SU-DHL-6 (cell line): ENCODE measurements around the gene HMCN2.

Experiments
- H2AFZ ChIP-seq: fragments of 200-600 bp; sonication (generic); 2 replicates; pipeline ENCODE4 v1.6.1; 2014; ENCODE audit warnings: low read depth, mild to moderate bottlenecking, moderate library complexity, mixed read lengths, antibody characterized with exemption, low read length; ENCODE audit not compliant: severe bottlenecking
- H3F3A ChIP-seq: fragments of 200-600 bp; shearing (Covaris generic); 2 replicates; pipeline ENCODE4 v1.6.0; 2016; ENCODE audit warnings: antibody characterized with exemption, mild to moderate bottlenecking; ENCODE audit not compliant: insufficient read depth
- H3K27ac ChIP-seq: fragments of 200-600 bp; sonication (generic); 2 replicates; pipeline ENCODE4 v1.5.1; 2016; ENCODE audit warnings: low read depth, mild to moderate bottlenecking, low read length, moderate library complexity, mixed read lengths
- H3K27me3 ChIP-seq: fragments of 200-600 bp; sonication (generic), shearing (Covaris generic); 2 replicates; pipeline ENCODE4 v1.6.0; 2014; ENCODE audit warnings: mild to moderate bottlenecking, low read length
- H3K36me3 ChIP-seq: fragments of 200-600 bp; sonication (generic); 2 replicates; pipeline ENCODE4 v1.6.1; 2014; ENCODE audit warnings: mild to moderate bottlenecking, low read length, mixed read lengths
- H3K4me2 ChIP-seq: fragments of 300-600, 200-600 bp; shearing (Covaris generic), sonication (generic); 2 replicates; pipeline ENCODE4 v1.6.0; 2014; ENCODE audit warnings: low read length, low read depth, mild to moderate bottlenecking; ENCODE audit not compliant: poor library complexity, severe bottlenecking
- H3K4me3 ChIP-seq: fragments of 200-600 bp; sonication (generic); 2 replicates; pipeline ENCODE4 v1.5.1; 2014; ENCODE audit warnings: antibody characterized with exemption, low read length, mild to moderate bottlenecking, mixed read lengths; ENCODE audit not compliant: insufficient read depth, poor library complexity, severe bottlenecking
- H3K79me2 ChIP-seq: fragments of 200-600 bp; sonication (generic); 2 replicates; pipeline ENCODE4 v1.6.1; 2014; ENCODE audit warnings: mild to moderate bottlenecking, low read length, moderate library complexity; ENCODE audit not compliant: insufficient read depth
- H3K9ac ChIP-seq: fragments of 200-600 bp; sonication (generic); 2 replicates; pipeline ENCODE4 v1.7.0; 2014; ENCODE audit warnings: mild to moderate bottlenecking, low read length
- H3K9me2 ChIP-seq: fragments of 200-600 bp; sonication (generic); replicated peaks from 2 replicates; pipeline ENCODE4 v1.6.1; 2014; ENCODE audit warnings: low read length; ENCODE audit not compliant: insufficient read depth
- H3K9me3 ChIP-seq: fragments of 200-600 bp; sonication (generic); 2 replicates; pipeline ENCODE4 v1.6.1; 2014; ENCODE audit warnings: low read length, mixed read lengths; ENCODE audit not compliant: insufficient read depth
- H4K20me1 ChIP-seq: fragments of 200-600 bp; sonication (generic); 2 replicates; pipeline ENCODE4 v1.6.1; 2014; ENCODE audit warnings: low read depth, mild to moderate bottlenecking, antibody characterized with exemption, low read length, moderate library complexity, mixed read lengths
- EZH2phosphoT487 ChIP-seq: fragments of 200-600 bp; sonication (generic), shearing (Covaris generic); conservative IDR thresholded peaks from 2 replicates; pipeline ENCODE4 v1.6.1; 2018; ENCODE audit warnings: mild to moderate bottlenecking, antibody characterized with exemption, low read length, moderate library complexity, mixed read lengths
- TF ChIP-seq, protein P1 (sequence below): fragments of 200-600 bp; sonication (generic); IDR thresholded peaks from one replicate; pipeline ENCODE4 v1.5.1; 2017; ENCODE audit warnings: antibody characterized with exemption, mild to moderate bottlenecking, low read length, moderate library complexity; ENCODE audit not compliant: insufficient read depth, poor library complexity, severe bottlenecking

Gene HMCN2

DNA sequence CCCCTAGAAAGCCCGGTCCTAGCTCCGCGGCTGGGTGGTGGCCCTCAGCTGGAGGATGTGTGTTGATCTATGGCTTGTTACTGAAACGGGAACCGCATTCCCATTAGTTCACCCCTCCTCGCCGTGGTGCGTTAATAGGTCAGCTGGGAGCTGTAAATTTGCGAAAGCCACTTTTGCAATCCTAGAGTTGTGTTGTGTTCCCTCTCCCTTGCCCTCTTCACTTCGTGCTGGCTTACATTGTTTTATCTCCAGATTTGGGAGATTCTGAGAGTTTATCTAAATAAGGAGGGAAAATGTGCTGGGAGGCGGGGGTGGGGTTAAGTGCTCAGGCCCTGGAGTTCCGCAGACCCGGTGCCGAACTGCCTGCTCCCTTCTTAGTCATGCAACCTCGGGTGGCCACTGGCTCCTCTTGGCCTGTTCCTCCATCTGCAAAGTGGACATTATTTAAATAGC lies 62.8 kb downstream of the HMCN2 start:
- H3K9me3 ChIP-seq = no peaks in the 10 kb centered on the region
- no peaks in the 10 kb centered on the region for H3K9me2 ChIP-seq
- H3K9ac ChIP-seq = no peak overlapping the region
- H4K20me1 ChIP-seq = no peaks in the 10 kb centered on the region
- H2AFZ ChIP-seq = no peak overlapping the region
- no peaks in the 10 kb centered on the region for H3K36me3 ChIP-seq
- no peaks in the 10 kb centered on the region for H3F3A ChIP-seq
- no peak for TF ChIP-seq EZH2phosphoT487
- TF ChIP-seq, protein P1, sequence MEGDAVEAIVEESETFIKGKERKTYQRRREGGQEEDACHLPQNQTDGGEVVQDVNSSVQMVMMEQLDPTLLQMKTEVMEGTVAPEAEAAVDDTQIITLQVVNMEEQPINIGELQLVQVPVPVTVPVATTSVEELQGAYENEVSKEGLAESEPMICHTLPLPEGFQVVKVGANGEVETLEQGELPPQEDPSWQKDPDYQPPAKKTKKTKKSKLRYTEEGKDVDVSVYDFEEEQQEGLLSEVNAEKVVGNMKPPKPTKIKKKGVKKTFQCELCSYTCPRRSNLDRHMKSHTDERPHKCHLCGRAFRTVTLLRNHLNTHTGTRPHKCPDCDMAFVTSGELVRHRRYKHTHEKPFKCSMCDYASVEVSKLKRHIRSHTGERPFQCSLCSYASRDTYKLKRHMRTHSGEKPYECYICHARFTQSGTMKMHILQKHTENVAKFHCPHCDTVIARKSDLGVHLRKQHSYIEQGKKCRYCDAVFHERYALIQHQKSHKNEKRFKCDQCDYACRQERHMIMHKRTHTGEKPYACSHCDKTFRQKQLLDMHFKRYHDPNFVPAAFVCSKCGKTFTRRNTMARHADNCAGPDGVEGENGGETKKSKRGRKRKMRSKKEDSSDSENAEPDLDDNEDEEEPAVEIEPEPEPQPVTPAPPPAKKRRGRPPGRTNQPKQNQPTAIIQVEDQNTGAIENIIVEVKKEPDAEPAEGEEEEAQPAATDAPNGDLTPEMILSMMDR = no peak
- H3K27ac ChIP-seq = no peak overlapping the region
- H3K79me2 ChIP-seq = no peaks in the 10 kb centered on the region
- H3K4me2 ChIP-seq = no peak overlapping the region
- H3K4me3 ChIP-seq = no peak overlapping the region
- H3K27me3 ChIP-seq = no peaks in the 10 kb centered on the region

DNA sequence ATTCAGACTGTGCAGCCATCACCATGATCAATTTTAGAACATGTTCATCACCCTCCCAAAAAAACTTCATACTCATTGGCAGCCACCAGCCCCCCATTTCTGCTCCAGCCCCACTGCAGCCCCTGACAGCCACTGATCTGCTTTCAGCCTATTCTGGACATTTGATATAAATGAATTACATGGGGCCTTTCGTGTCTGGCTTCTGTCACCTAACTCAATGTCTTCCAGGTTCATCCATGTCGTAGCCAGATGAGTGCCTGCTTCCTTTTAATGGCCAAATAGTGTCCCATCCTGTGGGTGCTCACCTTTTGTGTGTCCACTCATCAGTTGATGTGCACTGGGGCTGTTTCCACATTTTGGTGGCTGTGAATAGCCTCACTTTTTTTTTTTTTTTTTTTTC lies 63.5 kb downstream of the HMCN2 start:
- Histone ChIP-seq H3K4me3 (no peak overlapping the region), H2AFZ (no peak overlapping the region), H4K20me1 (no peaks in the 10 kb centered on the region), H3K9ac (no peak overlapping the region), H3K27me3 (no peaks in the 10 kb centered on the region), H3K4me2 (no peak overlapping the region), H3K9me3 (no peaks in the 10 kb centered on the region), H3K36me3 (no peaks in the 10 kb centered on the region), H3K27ac (no peak overlapping the region), H3K9me2 (no peaks in the 10 kb centered on the region), H3K79me2 (no peaks in the 10 kb centered on the region), H3F3A (no peaks in the 10 kb centered on the region)
- TF ChIP-seq, protein P1 = no peak
- no peak for TF ChIP-seq EZH2phosphoT487

DNA sequence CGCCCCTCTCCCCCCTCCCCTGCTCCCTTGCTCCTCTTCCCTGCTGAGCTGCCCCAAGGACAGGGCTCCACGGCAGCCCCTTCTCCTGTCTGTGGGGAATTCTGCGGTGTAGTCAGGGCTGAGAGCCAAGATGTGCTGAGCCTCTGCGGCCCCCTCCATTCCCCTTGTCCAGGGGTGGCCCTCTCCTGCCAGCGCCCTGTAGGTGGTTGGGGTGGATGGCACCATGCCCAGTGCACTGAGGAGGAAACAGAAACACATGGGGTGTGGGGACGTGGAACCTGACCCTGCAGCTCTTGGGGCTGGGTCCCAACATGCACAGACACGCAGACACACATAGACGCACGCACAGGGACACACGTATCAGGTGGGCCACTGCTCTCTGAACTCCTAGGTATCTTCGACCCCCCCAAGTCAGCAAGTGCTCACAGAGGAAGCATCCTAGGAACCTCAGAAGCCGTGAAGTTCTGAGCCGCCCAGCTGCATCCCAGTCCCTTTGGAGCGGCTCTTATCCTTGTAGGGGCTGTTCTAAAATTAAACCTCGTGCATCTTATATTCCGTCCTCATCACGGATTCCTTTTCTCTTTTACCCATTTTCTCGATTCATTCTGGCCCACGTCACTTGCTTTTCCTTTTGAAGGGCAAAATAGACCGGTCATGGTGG lies 64.8 kb downstream of the HMCN2 start:
- Histone ChIP-seq H3K4me2 (no peak overlapping the region), H3K9ac (no peak overlapping the region), H3K27me3 (no peaks in the 10 kb centered on the region), H3K36me3 (no peaks in the 10 kb centered on the region), H3K9me3 (no peaks in the 10 kb centered on the region), H3K9me2 (no peaks in the 10 kb centered on the region), H3K27ac (no peak overlapping the region), H2AFZ (no peak overlapping the region), H3K79me2 (no peaks in the 10 kb centered on the region), H4K20me1 (no peaks in the 10 kb centered on the region), H3K4me3 (no peak overlapping the region), H3F3A (no peaks in the 10 kb centered on the region)
- no peak for TF ChIP-seq EZH2phosphoT487
- TF ChIP-seq, protein P1 = no peak
